Heart right ventricle (tissue), 16 donors: ENCODE results near the gene ZDHHC12. TPM values are rescaled to one million over a fixed set of nuclear protein-coding genes. Genes with fewer than 3 reads are reported as not detected.

Experiments used
- ATAC-seq, 8 donors: fragments of 200-7000 bp; cut with Tn5 transposase; one replicate each; pipeline ENCODE4 v1.9.1; 2020; ENCODE audit warnings: mild to moderate bottlenecking in 8 of 8, moderate library complexity in 8 of 8, moderate number of reproducible peaks in 1 of 8
- DNase-seq, 2 donors: peaks; one replicate each; pipeline ENCODE4 v3.0.0-alpha.2; 2020
- H3K27ac ChIP-seq, 10 donors: fragments of 200-600 bp; sonication (generic) in 2 of 10; one replicate each; pipeline versions ENCODE4 v1.5.0 to v1.8.0; 2020 to 2022; ENCODE audit warnings: mild to moderate bottlenecking in 3 of 10
- H3K27me3 ChIP-seq, 7 donors: fragments of 200-600 bp; one replicate each; pipeline ENCODE4 v1.8.0; 2021 to 2022; ENCODE audit warnings: mild to moderate bottlenecking in 2 of 7
- H3K36me3 ChIP-seq, 9 donors: fragments of 200-600 bp; sonication (generic) in 1 of 9; one replicate each; pipeline versions ENCODE4 v1.5.0 to v1.8.0; 2020 to 2022; ENCODE audit warnings: mild to moderate bottlenecking in 2 of 9
- H3K4me1 ChIP-seq, 9 donors: fragments of 200-600 bp; sonication (generic) in 1 of 9; one replicate each; pipeline versions ENCODE4 v1.5.0 to v1.8.0; 2020 to 2022; ENCODE audit warnings: mild to moderate bottlenecking in 4 of 9
- H3K4me3 ChIP-seq, 10 donors: fragments of 200-600 bp; sonication (generic) in 2 of 10; one replicate each; pipeline versions ENCODE4 v1.5.0 to v1.8.0; 2020 to 2022; ENCODE audit warnings: mild to moderate bottlenecking in 7 of 10, moderate library complexity in 2 of 10
- H3K9me3 ChIP-seq, 11 donors: fragments of 200-600 bp in 10 of 11; sonication (generic) in 2 of 11; one replicate each; pipeline versions ENCODE4 v1.5.0 to v1.8.0; 2013 to 2022; ENCODE audit warnings: mild to moderate bottlenecking in 2 of 11, control low read depth in 1 of 11, moderate library complexity in 1 of 11
- CTCF ChIP-seq, 9 donors: fragments of 200-600 bp; sonication (generic) in 2 of 9; IDR thresholded peaks; one replicate each; pipeline versions ENCODE4 v1.5.0 to v1.8.0; 2021 to 2022; ENCODE audit warnings: antibody characterized with exemption in 9 of 9, mild to moderate bottlenecking in 5 of 9, moderate library complexity in 1 of 9
- WGBS, 2 donors: extraction: QIAGEN DNeasy Blood & Tissue Kit; methylation state at CpG; one replicate each; pipeline ENCODE4 v1.1.7; 2013; ENCODE audit warnings: inconsistent platforms in 1 of 2; 5-methylcytosine and 5-hydroxymethylcytosine counted together
- intact Hi-C, 10 donors: fragments of 100-400 bp; cut with DNase I; formaldehyde crosslinking; loops; one replicate each; pipeline versions ENCODE4 v1.11.1 to v1.14.2; 2022
- polyA plus RNA-seq, 2 donors: library from polyadenylated mRNA; stranded (reverse); fragments of 200-250 nt; gene quantifications; one replicate each; pipeline ENCODE4 v1.2.3, GENCODE V29; 2013
- total RNA-seq, 10 donors: library from RNA; stranded (reverse); fragmentation: NEBNext Ultra II Directional in 3 of 10; extraction: Animal tissue kit (Norgen Biotek cat#: 25700) in 3 of 10; gene quantifications; one replicate each; pipeline versions ENCODE4 v1.2.1 to v1.2.4, GENCODE V29; 2021 to 2023
- donor health status: Arrhythmogenic right ventricular cardiomyopathy.
- donor health status: ischemic (EF 13 %, LVEDD 7.1; RV severe dilation, severe dysfunction).
- donor health status: healthy with polysubstance abuse.
- donor health status: DM: no; HTN: yes; CAD: no.
- donor health status: DM: no; HTN: no; CAD: no.
- donor health status: ischemic (EF 25% LVEDD 6.9; RV normal size, moderate dysfunction).
- donor health status: ischemic (EF 25% LVEDD 5.7; RV mildly dilated, moderate dysfunction).
- donor health status: healthy.
- donor health status: DM: yes; HTN: yes; CAD: no.
- donor health status: Ischemic cardiomyopathy.
- donor health status: ischemic (EF 35%, LVEDD 5.7; RV mildly dilated, moderate dysfunction).
- donor health status: nonischemic (EF 11% LVEDD 7.7; RV severe dilation, severe dysfunction).
- donor health status: DM: yes; HTN: yes; CAD: no.
- donor health status: PGD.
- donor health status: ischemic (EF 29% LVEDD 5.4; RV normal size, mild dysfunction).
- donor health status: nonischemic (EF 23%, LVEDD 6.1; RV moderate dilation, normal function).

Gene ZDHHC12
- total and polyA plus RNA-seq, 12 donors: 4.1 to 36.6 (median 6.2) TPM

- ATAC-seq (peak in 1 of 8 donors; percentile 1), DNase-seq (peak; percentile 36 to 52)
- no peaks in the 10 kb centered on the region for H3K27me3 ChIP-seq
- H3K4me3 ChIP-seq: peak overlapping the region; percentile 47 to 91 (median 75)
- 1 to 2% methylated on average over 41 to 79 of the region's 83 CpGs for WGBS, 2 donors
- intact Hi-C loops: loop anchor here in 6 of 10 donors (2.0 to 10.0 kb wide), 5 partner anchors 33 to 937 kb away; partner anchors contain the start of genes DYNC2I2 (in 2 of the 6), DOLK (in 1 of the 6), NTMT1 (in 1 of the 6) and NUP188 (in 1 of the 6)
- no peak for TF ChIP-seq CTCF (IDR thresholded peaks at IDR 0.05)
- no peaks in the 10 kb centered on the region for H3K9me3 ChIP-seq
- H3K36me3 ChIP-seq: peaks cover 0 to 42% (median 33%) of the 10 kb centered on the region in 9 donors
- peaks cover 5 to 50% (median 23%) of the 10 kb centered on the region in 9 donors for H3K4me1 ChIP-seq
- H3K27ac ChIP-seq: peak overlapping the region in 9 of 10 donors; percentile 36 to 96 (median 74)
Observed at GRCh38 chr9:128689820-128690683, 33.9 kb downstream of the ZDHHC12 start.

GRCh38 chr9:128689293-128689774, 34.6 kb downstream of the ZDHHC12 start:
- 1 to 4% methylated on average over 5 to 72 of the region's 80 CpGs for WGBS, 2 donors
- H3K27me3 ChIP-seq: no peaks in the 10 kb centered on the region
- peak overlapping the region; percentile 53 to 91 (median 75) for H3K4me3 ChIP-seq
- H3K27ac ChIP-seq: peak overlapping the region; percentile 86 to 98 (median 96)
- TF ChIP-seq CTCF (IDR thresholded peaks at IDR 0.05): no peak
- H3K4me1 ChIP-seq: peaks cover 10 to 57% (median 28%) of the 10 kb centered on the region in 9 donors
- no peaks in the 10 kb centered on the region for H3K9me3 ChIP-seq
- DNase-seq (peak; percentile 55 to 72), ATAC-seq (peak in 5 of 8 donors; percentile 4 to 44 (median 12))
- peaks cover 0 to 34% (median 31%) of the 10 kb centered on the region in 9 donors for H3K36me3 ChIP-seq
- intact Hi-C loops: loop anchor here in 6 of 10 donors (2.0 to 10.0 kb wide), 5 partner anchors 33 to 938 kb away; partner anchors contain the start of genes DYNC2I2 (in 2 of the 6), DOLK (in 1 of the 6), NTMT1 (in 1 of the 6) and NUP188 (in 1 of the 6)

GRCh38 chr9:128688501-128689292, 35.2 kb downstream of the ZDHHC12 start, which contains the start of gene SET:
Gene SET, plus strand, starts transcription at chr9:128689222. Its CDS starts 361 bp downstream, at chr9:128689583.
- peak; percentile 95 to 97 for DNase-seq
- H3K27ac ChIP-seq: peak within 1 kb of the TSS; percentile 89 to 98 (median 98)
- no peaks in the 10 kb centered on the region for H3K27me3 ChIP-seq
- no peaks in the 10 kb centered on the region for H3K9me3 ChIP-seq
- ATAC-seq: peak; percentile 88 to 97 (median 94)
- peak within 1 kb of the TSS; percentile 58 to 91 (median 78) for H3K4me3 ChIP-seq
- no peak for TF ChIP-seq CTCF (IDR thresholded peaks at IDR 0.05)
- intact Hi-C loops: loop anchor here in 6 of 10 donors (2.0 to 10.0 kb wide), 5 partner anchors 32 to 939 kb away; partner anchors contain the start of genes DYNC2I2 (in 2 of the 6), DOLK (in 1 of the 6), NTMT1 (in 1 of the 6) and NUP188 (in 1 of the 6)
- 1 to 2% methylated on average over 52 to 91 of the region's 93 CpGs for WGBS, 2 donors
- H3K36me3 ChIP-seq: peaks cover 0 to 28% (median 24%) of the 10 kb centered on the region in 9 donors
- peaks cover 10 to 57% (median 32%) of the 10 kb centered on the region in 9 donors for H3K4me1 ChIP-seq
